PC-3 (cell line): ENCODE results near the gene HIPK2.

Experiments used
- EZH2phosphoT487 ChIP-seq: fragments of 300-600 bp; sonication (generic); IDR thresholded peaks from 2 replicates; pipeline ENCODE4 v1.6.1; 2018; ENCODE audit warnings: mild to moderate bottlenecking, antibody characterized with exemption, low read length, borderline replicate concordance
- TF ChIP-seq, protein P1 (sequence below): fragments of 300-600 bp; sonication (generic); conservative IDR thresholded peaks from 2 replicates; pipeline ENCODE4 v1.5.1; 2017; ENCODE audit warnings: antibody characterized with exemption, low read depth, mild to moderate bottlenecking, low read length

DNA sequence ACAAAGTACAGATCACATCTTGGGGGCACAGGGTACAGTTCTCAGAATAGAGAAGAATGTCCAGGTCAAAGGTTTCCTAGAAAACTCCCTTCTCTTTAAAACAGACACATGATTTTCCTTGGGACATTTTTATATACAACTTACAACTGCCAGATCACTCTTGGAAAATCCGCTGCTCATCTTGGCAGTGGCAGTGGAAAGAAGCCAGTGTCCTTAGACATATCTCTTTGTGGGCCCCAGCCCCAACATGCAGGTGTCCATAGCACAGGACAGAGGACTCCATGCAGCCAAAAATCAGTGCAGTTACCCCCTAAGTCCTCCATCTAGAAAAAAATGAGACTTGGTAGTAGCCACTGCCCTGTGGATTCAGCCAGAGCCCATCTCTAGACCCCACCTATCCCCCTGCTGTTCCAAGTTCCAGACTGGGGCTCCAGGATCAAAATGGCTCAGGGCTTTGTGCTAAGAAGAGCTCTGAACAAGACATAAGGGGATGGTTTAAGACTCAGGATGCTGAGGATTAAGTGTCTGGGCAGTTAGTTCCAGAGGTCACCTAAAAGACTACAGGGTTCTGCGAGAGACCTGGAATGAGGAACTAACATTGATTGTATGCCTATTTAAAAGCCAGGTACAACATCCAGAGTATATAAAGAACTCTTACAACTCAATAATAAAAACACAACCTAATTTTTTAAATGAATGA is 34.4 kb downstream of the HIPK2 start:
- TF ChIP-seq, protein P1, sequence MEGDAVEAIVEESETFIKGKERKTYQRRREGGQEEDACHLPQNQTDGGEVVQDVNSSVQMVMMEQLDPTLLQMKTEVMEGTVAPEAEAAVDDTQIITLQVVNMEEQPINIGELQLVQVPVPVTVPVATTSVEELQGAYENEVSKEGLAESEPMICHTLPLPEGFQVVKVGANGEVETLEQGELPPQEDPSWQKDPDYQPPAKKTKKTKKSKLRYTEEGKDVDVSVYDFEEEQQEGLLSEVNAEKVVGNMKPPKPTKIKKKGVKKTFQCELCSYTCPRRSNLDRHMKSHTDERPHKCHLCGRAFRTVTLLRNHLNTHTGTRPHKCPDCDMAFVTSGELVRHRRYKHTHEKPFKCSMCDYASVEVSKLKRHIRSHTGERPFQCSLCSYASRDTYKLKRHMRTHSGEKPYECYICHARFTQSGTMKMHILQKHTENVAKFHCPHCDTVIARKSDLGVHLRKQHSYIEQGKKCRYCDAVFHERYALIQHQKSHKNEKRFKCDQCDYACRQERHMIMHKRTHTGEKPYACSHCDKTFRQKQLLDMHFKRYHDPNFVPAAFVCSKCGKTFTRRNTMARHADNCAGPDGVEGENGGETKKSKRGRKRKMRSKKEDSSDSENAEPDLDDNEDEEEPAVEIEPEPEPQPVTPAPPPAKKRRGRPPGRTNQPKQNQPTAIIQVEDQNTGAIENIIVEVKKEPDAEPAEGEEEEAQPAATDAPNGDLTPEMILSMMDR = no peak
- no peak for TF ChIP-seq EZH2phosphoT487
